Mammary epithelial cell (primary cell): Measurements from ENCODE around the gene MISP3.
A peak's percentile ranks its signal among the peaks of the same experiment; 100 is the strongest.

Source experiments
- CTCF ChIP-seq, 2 donors: IDR thresholded peaks in 1 of 2; conservative IDR thresholded peaks in 1 of 2; 2 replicates each; pipeline ENCODE4 v1.5.1; 2011 to 2012; ENCODE audit warnings: inconsistent platforms in 2 of 2, low read length in 2 of 2, mild to moderate bottlenecking in 2 of 2, control low read depth in 1 of 2, low read depth in 1 of 2; ENCODE audit not compliant: insufficient read depth in 1 of 2; ENCODE audit errors: extremely low read depth in 1 of 2
- EZH2 ChIP-seq: IDR thresholded peaks from 2 replicates; pipeline ENCODE4 v1.6.1; 2012; ENCODE audit warnings: low read length, inconsistent platforms, borderline replicate concordance

DNA sequence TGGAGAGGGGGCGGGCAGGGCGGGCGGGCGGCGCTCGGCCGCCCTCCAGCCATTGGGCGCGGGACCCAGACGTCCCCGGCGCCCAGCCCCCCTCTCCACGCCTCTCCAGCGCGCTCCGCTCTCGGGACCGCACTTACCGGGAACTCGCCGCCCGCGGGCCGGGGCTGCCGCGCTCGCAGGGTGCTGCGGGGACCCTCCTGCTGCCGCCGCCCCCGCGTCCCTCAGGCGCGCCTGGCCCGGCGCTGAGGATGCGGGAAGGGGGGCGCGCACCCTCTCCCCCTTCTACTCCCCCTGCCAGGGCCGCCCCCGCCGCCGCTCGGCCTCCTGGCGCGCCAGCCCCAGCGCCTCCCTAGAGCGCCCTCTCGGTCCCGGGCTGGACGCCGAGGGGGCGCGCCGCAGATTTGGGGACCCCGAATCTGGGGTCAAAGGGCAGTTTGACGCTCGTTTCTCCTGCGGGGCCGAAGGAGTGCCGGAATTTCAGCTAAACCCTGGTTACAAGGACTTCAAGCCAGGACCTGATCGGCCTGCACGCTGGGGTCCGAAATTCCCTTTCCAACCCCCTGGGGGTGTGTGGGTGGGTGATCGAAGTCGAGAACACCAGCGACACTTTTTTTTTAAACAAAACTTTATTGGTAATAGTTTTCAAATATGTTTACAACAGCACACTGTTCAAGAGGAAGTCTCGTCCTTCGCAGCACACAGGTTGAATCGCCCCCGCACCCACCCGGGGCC lies 18.7 kb downstream of the MISP3 start:
- TF ChIP-seq CTCF (conservative IDR thresholded peaks at IDR 0.05 in 1 of 2, IDR thresholded peaks at IDR 0.05 in 1 of 2; ENCODE audit: extremely low read depth in 1 of 2, insufficient read depth in 1 of 2, low read depth in 1 of 2, low read length in 2 of 2): peak in 1 of 2 donors; percentile 14
- no peak for TF ChIP-seq EZH2
